IPS DF 19.7 (cell line): Measurements from ENCODE around the gene MAB21L2.

Source experiments
- DNase-seq: peaks from one replicate; pipeline ENCODE4 v3.0.0-alpha.2; 2013; ENCODE audit warnings: low read depth, low spot score

Gene MAB21L2

GRCh38 chr4:150600812-150601445, 19.0 kb downstream of the MAB21L2 start:
- no peak for DNase-seq

- DNase-seq, result no peak
Observed at GRCh38 chr4:150609131-150609530, 27.2 kb downstream of the MAB21L2 start.

- no peak for DNase-seq
Observed at GRCh38 chr4:150619042-150619441, 37.1 kb downstream of the MAB21L2 start.

- no peak for DNase-seq
Observed at GRCh38 chr4:150624055-150624454, 42.1 kb downstream of the MAB21L2 start.

- DNase-seq, result no peak
Observed at GRCh38 chr4:150625033-150625432, 43.1 kb downstream of the MAB21L2 start.

GRCh38 chr4:150628073-150628472, 46.1 kb downstream of the MAB21L2 start:
- DNase-seq, result no peak

GRCh38 chr4:150632639-150633038, 50.7 kb downstream of the MAB21L2 start:
- DNase-seq, result no peak
